NCI-H345 treated with DMSO at 0.1 percent for 48 hours (cell line): ENCODE measurements around the gene OSBPL6.
"Not testable (repeated sequence)": the region's sequence is repeated elsewhere in the genome, so short reads cannot be mapped to it uniquely, and the experiment has no call there.

Experiments used
- DNase-seq: peaks from one replicate; lab custom pipeline; 2025; ENCODE audit not compliant: unreplicated experiment; lab: John Stamatoyannopoulos, UW

The OSBPL6 gene

GRCh38 chr2:178193823-178194599 is at the start of gene OSBPL6:
Gene OSBPL6 (plus strand): TSS chr2:178194512. CDS start chr2:178306185, 111,673 bp downstream.
- DNase-seq = peak; percentile 69

DNA sequence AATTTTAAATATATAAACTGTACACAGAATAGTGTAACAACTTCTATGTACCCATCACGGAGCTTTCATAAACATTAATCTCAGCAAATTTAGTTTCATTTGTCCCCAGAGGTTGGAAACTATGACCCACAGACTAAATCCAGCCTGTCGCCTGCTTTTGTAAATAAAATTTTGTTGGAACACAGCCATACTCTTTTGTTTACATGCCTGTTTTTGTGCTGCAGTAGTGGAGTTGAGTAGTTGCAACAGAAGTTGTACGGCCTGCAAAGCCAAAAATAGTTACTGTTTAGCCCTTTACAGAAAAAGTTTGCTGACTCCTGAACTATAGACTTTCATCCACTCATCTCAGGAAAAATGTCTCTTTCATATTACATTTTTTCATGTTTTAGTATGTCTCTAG is 42.3 kb upstream of the OSBPL6 start:
- peak; percentile 43 for DNase-seq

DNA sequence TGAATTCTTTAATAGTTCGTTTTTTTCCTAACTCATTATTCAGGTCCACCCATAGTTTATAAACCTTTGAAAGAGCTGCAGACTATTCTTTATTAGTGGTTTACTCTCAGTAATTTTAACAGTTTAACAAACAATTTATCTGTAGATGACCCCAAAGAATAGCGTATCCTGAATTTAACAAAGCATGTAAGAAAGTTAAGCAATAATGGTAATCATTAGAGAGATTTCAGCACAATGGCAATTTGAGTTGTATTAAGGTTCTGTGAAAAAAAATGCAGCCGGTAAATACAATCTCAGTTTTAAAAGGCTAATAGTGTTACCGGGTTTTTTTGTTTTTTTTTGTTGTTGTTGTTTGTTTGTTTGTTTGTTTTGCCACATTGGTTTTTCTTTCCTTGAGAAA is 41.8 kb upstream of the OSBPL6 start:
- DNase-seq = no peak

GRCh38 chr2:178152977-178153376 is 41.3 kb upstream of the OSBPL6 start:
- DNase-seq = no peak

DNA sequence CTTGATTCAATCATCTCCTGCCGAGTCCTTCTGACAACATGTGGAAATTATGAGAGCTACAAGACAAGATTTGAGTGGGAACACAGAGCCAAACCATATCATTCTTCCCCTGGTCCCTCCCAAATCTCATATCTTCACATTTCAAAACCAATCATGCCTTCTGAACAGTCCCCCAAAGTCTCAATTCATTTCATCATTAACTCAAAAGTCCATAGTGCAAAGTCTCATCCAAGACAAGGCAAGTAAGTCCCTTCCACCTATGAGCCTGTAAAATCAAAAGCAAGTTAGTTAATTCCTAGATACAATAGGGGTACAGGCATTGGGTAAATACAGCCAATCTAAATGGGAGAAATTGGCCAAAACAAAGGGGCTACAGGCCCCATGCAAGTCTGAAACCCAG is 40.4 kb upstream of the OSBPL6 start:
- DNase-seq = not testable (repeated sequence)

GRCh38 chr2:178155524-178155923 is 38.8 kb upstream of the OSBPL6 start:
- DNase-seq = no peak

GRCh38 chr2:178157574-178157973 is 36.7 kb upstream of the OSBPL6 start:
- no peak for DNase-seq

DNA sequence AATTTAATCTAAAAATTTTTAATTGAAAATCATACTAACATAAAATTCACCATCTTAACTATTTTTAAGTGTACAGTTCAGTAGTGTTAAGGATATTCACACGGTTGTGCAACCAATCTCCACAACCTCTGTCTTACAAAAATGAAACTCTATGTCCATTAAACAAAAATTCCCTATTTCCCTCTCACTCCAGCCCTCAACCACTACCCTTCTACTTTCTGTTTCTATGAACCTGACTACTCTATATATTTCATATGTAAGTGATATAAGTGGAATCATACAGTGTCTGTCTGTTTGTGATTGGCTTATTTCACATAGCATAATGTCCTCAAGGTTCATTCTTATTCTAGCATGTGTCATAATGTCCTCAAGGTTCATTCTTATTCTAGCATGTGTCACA is 34.3 kb upstream of the OSBPL6 start:
- no peak for DNase-seq

GRCh38 chr2:178160601-178161000 is 33.7 kb upstream of the OSBPL6 start:
- DNase-seq = no peak

- DNase-seq = no peak
Observed at GRCh38 chr2:178163395-178163794, 30.9 kb upstream of the OSBPL6 start.

DNA sequence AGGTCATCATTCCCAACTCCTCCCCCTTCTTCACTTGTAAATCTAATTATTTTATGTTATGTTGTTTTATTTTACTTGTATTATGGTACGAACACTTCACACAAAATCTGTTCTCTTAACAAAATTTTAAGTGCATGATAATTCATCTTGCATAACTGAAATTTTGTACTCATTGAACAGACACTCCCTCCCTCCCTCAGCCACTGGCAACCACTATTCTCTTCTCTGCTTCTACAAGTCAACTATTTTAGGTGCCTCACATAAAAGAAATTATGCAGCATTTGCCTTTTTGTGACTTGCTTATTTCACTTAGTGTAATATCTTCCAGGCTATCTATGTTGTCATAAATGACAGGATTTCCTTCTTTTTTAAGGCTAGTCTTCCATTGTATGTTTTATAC is 30.4 kb upstream of the OSBPL6 start:
- DNase-seq = no peak

DNA sequence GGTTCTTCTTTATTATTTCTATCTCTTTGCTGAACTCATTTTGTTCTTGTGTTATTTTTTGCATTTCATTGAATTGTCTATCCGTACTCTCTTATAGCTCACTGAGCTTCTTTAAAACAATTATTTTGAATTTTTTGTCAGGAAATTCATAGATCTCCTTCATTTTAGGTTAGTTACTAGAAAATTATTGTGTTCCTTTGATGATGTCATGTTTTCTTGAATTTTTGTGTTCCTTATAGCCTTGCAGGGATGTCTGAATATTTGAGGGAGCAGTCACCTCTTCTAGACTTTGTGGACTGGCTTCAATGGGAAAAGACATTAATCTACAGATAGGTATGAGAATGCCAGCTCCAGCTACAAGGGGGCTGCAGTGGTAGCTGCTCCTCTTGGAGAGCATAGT is 20.7 kb upstream of the OSBPL6 start:
- no peak for DNase-seq

- no peak for DNase-seq
Observed at GRCh38 chr2:178177066-178177679, 17.1 kb upstream of the OSBPL6 start.

- DNase-seq = not testable (repeated sequence)
Observed at GRCh38 chr2:178180648-178181047, 13.7 kb upstream of the OSBPL6 start.

DNA sequence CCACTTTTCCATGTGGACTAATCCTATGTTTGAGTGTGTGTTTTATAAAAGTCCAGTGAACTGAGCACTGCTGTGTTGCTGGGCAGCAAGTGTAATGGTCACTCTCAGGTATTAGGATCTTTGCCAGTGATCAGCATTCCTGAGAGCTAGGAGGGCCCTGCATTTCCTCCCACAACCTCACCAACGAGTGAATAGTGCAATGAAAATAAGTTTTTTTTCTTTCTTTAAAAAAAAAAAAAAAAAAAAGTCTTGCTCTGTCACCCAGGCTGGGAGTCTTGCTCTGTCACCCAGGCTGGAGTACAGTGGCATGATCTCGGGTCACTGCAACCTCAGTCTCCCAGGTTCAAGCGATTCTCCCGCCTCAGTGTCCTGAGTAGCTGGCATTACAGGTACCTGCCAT is 6.5 kb upstream of the OSBPL6 start:
- DNase-seq = no peak

DNA sequence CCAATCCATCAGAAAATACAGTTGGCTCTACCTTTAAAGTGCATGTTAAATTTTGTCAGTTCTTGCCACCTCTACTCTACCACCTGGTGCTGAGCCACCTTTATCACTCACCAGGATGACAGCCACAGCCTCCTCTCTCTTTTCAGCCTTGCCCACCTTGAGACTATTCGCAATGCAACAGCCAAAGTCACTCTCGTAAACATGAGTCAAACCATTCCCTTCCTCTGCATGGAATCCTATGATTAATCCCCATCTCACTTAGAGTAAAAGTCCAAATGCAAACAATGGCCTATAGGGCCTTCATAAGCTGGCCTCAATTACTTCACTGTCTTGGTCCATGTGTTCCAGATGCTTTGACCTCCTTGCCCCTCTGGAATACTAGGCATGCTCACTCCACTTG is 5.8 kb upstream of the OSBPL6 start:
- no peak for DNase-seq

DNA sequence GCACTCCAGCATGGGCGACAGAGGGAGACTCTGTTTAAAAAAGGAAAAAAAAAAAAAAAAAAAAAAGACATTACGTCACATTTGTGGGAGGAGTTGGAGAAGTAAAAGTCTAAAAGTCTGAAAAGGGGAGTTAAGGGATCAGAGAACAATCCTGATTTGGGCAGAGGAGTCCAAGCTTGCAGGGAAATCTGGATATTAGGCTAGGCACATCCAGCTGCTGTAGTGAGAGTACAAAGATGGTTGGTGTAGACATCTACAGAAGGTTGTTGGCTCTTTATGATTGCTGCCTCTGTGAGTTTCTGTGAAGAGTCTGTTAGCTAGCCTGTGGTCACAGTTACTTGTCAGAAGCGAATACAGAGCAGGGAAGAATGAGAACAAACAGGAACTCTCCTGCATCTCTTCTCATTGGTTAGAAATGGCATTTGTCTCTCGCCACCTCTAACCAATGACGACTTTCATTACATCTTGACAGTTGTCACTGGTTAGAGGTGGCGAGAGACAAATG is 3.3 kb upstream of the OSBPL6 start:
- no peak for DNase-seq

DNA sequence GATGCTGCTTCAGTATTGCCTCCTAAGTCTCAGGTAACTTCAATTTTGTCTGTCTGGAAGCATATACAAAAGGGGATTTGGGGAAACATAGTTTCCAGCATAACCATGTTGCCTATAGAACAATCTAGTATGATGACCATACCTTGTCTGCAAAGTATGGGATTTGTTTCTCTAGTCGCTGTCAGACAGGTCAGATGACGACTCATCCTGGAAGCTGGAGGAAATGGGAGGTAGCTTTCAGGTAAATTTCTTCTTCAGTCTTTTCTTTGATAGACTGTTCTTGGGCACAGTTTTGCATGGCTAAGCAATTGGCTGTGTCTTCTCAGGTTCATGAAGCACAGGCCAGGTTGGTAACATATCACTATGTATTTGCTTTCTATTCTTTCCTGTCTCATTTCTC is 2.8 kb upstream of the OSBPL6 start:
- DNase-seq = no peak

DNA sequence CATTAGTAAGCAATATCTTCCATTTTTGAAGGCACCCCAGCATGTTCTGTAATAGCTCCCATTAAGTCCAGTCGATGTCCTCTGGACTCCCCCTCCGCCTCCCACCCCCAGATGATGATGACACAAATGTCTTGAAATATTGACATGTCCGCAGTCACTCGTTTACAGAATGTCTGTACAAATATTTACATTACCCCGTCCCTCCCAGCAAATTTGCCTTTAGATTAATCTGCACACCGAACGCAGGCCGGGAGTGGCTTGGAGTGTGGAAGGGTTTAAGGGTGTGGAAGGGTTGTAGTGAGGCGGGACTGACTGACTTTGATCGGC is 853 bp upstream of the OSBPL6 start:
- DNase-seq = no peak

- DNase-seq = peak; percentile 42
Observed at GRCh38 chr2:178194600-178195389, 483 bp downstream of the OSBPL6 start.

GRCh38 chr2:178195390-178196166 is 1.3 kb downstream of the OSBPL6 start:
- peak; percentile 42 for DNase-seq
